Fibroblast of lung (primary cell): Measurements from ENCODE around the gene CCDC27.

Source experiments
- EZH2 ChIP-seq: IDR thresholded peaks from 2 replicates; pipeline ENCODE4 v1.5.1; 2012; ENCODE audit warnings: low read length, control low read depth, mild to moderate bottlenecking; ENCODE audit errors: missing control alignments
- TF ChIP-seq, protein P1 (sequence below), 2 donors: IDR thresholded peaks in 1 of 2; conservative IDR thresholded peaks in 1 of 2; 1 replicate in 1 of 2; 2 replicates in 1 of 2; pipeline ENCODE4 v1.5.1; 2011 to 2012; ENCODE audit warnings: low read length in 2 of 2, control low read depth in 1 of 2, inconsistent platforms in 1 of 2, low read depth in 1 of 2, mild to moderate bottlenecking in 1 of 2

- TF ChIP-seq, protein P1, sequence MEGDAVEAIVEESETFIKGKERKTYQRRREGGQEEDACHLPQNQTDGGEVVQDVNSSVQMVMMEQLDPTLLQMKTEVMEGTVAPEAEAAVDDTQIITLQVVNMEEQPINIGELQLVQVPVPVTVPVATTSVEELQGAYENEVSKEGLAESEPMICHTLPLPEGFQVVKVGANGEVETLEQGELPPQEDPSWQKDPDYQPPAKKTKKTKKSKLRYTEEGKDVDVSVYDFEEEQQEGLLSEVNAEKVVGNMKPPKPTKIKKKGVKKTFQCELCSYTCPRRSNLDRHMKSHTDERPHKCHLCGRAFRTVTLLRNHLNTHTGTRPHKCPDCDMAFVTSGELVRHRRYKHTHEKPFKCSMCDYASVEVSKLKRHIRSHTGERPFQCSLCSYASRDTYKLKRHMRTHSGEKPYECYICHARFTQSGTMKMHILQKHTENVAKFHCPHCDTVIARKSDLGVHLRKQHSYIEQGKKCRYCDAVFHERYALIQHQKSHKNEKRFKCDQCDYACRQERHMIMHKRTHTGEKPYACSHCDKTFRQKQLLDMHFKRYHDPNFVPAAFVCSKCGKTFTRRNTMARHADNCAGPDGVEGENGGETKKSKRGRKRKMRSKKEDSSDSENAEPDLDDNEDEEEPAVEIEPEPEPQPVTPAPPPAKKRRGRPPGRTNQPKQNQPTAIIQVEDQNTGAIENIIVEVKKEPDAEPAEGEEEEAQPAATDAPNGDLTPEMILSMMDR (conservative IDR thresholded peaks at IDR 0.05 in 1 of 2, IDR thresholded peaks at IDR 0.05 in 1 of 2; ENCODE audit: low read depth in 1 of 2, low read length in 2 of 2) = no peak
- TF ChIP-seq EZH2 = no peak
Observed at GRCh38 chr1:3787745-3788605, 35.7 kb downstream of the CCDC27 start.
